CD4-positive, alpha-beta T cell treated with Interleukin-12 subunit alpha and Interleukin-12 subunit beta, for 1 hour (primary cell): ENCODE results near the gene LRRC75B.
A peak's percentile ranks its signal among the peaks of the same experiment; 100 is the strongest.
"Not testable (repeated sequence)": the region's sequence is repeated elsewhere in the genome, so short reads cannot be mapped to it uniquely, and the experiment has no call there.

ENCODE experiments used
- DNase-seq: peaks from one replicate; pipeline ENCODE4 v3.0.0-alpha.2; 2020

Gene LRRC75B, protein sequence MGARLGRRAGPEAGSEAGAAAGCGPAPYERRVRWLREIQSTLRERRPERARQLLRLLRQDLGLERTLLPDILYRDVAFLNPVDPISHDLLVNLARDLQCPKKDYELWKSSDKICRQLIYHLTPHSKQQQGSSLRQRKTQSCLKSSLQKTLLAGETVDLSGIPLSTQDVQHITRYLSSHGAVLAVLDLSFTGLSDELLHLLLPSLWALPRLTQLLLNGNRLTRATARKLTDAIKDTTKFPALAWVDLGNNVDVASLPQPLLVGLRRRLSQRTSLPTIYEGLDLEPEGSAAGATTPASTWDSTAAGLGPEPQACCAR

DNA sequence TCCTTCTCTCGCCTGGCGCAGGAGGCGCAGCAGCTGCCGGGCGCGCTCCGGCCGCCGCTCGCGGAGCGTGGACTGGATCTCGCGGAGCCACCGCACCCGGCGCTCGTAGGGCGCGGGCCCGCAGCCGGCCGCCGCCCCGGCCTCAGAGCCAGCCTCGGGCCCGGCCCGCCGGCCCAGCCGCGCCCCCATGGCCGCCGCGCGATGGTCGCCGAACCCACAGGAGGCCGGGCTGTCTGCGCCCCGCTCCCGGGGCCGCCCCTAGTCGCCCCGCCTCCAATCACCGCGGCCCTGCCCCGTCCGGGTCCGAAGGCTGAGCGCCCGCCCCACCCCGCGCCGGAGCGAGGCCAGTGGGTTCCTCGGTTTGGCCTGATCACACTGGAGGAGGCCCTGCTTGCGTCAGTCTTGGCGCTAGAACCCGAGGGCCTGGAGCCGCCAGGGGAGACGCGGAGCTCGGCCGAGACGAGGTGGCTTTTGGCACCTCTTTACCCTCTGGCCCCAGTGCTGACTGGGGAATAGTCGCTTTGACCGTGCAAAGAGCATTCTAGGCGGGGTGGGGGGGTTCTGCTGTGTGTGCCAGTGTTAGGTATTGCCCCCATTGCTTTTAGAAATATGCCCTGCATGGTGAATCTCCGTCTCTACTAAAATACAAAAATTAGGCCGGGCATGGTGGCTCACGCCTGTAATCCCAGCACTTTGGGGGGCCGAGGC is at the start of gene LRRC75B:
LRRC75B (minus strand) TSS at position 223 of the 708 bp plus-strand sequence; CDS start at position 189, 34 bp downstream.
- DNase-seq = peak; percentile 14

DNA sequence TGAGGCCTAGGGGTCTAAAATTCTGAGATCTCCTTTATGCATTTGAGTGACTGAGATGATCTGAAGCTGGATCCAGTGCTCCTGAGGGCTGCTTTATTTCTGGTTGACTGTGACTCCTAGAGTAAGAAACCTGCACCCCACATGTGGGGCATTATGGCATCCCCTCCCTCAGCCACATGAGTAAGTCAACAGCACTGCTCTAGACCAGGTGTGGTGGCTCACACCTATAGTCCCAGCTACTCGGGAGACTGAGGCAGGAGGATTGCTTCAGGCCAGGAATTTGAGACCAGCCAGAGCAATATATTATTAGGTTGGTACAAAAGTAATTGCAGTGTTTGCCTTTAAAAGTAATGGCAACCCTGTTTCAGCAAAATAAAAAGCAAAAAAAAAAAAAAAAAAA is 49.4 kb upstream of the LRRC75B start:
- not testable (repeated sequence) for DNase-seq

DNA sequence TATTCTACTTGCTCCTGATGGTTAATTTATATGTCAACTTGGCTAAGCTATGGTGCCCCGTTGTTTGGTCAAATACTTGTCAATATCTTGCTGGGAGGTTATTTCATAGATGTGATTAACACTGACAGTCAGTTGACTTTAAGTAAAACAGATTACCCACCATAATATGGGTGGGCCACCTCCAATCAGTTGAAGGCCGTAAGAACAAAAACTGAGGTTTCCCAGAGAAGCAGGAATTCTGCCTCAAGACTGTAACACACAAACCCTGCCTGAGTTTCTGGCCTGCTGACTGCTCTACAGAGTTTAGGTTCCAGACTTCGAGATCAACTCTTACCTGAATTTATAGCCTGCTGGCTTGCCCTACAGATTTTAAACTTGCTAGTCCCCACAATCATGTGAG is 43.6 kb upstream of the LRRC75B start:
- DNase-seq = not testable (repeated sequence)

DNA sequence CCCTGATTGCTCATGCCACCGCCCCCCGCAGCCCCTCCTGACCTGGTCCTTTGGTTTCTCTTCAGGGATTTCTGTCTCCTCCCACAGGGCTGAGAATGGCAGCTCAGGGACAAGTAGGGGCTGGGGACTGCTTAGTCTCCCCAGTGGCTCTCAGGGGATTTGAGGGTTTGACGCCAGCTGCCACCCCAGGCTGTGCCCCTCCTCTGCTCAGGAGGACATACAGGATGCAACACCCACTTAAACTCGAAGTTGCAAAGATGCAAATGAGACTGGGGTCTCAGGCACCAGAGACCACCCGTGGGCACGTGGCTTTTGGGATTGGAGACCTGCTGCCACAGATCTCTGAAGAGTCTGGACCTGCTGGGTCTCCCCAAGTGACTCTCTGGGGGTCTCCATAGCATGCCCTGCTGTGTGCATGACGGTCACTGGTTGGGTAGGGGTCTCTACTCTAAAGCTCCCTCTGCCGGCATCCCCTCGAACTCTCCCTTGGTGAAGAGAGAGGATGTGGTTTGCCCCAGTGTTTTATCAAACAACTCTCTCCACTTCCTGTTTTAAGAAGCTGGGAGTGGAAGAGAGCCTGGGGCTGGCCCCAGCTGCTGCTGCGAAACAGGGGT is 42.0 kb upstream of the LRRC75B start:
- DNase-seq = peak; percentile 17

DNA sequence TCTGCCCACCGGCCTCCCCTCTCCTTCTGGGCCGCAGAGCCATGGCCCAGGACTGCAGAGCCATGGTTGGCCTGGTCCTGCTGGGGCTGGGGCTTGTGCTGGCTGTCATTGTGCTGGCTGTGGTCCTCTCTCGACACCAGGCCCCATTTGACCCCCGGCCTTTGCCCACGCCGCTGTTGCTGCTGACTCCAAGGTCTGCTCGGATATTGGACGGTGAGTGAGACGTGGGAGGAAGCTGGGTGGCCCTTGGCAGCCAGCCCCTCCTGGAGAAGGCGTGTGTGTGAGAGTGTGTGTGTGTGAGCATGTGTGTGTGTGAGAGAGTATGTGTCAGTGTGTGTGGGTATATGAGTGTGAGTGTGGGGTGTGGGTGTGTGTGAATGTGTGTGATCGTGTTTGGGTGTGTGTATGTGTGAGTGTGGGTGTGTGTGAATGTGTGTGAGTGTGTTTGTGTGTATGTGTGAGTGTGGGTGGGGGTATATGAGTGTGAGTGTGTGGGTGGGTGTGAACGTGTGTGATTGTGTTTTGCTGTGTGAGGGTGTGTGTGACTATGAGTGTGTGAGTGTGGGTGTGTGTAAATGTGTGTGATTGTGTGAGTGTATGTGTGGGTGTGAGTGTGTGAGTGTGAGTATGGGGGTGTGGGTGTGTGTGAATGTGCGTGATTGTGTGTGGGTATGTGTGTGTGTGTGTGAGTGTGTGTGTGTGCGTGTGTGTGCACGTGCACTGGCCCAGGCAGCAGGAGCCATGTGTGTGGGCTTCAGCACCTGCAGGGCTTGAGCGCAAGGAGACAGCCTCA is 40.6 kb upstream of the LRRC75B start:
- DNase-seq = not testable (repeated sequence)

DNA sequence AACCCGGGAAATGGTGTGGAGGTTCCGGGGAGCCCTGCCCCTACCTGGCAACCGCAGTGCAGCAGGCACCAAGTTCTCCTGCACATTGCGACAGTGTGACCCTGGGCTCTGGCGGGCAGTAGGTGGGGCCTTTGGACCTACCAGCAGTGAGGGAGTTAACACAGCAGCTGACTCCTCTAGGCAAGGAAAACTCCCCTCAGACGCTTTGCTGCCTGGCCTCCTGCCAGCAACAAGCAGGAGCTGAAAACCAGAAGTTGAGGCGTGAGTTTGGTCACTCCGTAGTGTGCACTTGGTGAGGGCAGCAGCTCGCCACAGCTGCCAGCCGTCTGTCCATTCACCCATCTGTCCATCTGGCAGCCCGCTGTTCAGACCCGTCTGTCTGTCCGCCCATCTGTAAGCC is 39.8 kb upstream of the LRRC75B start:
- not testable (repeated sequence) for DNase-seq

DNA sequence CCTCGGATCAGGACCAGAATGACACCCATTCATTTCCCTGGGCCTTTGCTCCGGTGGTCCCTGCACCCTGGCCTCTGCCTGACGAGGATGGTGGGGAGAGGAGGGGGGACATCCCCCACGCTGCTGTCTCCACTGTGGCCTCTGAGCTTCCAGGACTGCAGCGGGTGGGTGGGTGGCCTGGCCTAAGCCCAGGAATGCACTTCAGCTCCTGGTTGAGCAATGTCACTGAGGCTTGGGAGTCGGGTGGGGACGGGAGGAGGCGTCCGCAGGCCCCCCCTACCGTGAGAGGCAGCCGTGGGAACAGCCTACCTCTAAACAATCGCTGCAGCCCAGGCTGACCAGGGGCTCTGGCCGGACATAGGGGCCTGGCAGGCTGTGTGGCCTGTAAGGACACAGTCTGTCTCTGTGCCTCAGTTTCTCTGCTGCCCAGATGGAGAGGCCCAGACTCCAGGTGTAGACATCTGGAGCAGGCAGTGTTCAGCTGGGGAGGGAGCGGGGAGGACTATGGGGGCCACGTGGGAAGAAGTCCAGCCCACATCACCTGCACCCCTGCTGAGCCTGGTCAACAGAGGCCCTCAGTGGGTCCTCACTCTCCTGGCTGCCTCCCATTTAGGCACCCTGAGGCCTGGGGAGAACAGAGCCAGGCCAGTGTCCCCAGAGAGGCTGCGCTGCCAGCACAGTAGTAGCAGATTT is 38.7 kb upstream of the LRRC75B start:
- DNase-seq = not testable (repeated sequence)

DNA sequence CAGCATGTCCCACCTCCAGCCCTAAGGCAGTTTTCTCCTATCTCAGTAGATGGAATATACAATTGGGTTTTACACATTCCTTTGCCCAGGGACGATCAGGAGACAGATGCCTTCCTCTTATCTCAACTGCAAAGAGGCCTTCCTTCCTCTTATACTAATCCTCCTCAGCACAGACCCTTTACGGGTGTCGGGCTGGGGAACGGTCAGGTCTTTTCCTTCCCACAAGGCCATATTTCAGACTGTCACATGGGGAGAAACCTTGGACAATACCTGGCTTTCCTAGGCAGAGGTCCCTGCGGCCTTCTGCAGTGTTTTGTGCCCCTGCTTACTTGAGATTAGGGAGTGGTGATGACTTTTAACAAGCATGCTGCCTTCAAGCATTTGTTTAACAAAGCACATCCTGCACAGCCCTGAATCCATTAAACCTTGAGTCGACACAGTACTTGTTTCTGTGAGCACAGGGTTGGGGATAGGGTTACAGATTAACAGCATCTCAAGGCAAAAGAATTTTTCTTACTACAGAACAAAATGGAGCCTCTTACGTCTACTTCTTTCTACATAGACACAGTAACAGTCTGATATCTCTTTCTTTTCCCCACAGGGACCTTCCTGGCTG is 38.0 kb upstream of the LRRC75B start:
- not testable (repeated sequence) for DNase-seq

DNA sequence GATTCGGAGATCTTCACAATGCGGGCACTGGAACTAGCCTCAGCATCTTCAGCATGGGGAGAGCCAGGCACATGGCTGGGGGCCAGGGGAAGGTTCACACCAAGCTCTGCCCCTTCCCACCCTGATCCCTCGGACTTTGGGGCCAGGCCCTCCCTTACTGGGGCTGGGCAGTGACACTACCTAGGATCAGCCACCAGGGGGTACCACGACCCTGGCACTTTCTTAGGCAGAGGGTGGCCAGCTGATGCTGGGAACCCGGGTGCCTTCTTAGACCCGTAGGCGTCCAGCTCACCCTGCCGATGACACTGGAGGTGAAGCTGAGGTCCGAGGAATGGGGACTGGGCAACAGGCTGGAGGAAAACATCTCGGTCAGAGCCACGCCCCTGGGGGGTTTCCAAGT is 36.2 kb upstream of the LRRC75B start:
- peak; percentile 13 for DNase-seq

DNA sequence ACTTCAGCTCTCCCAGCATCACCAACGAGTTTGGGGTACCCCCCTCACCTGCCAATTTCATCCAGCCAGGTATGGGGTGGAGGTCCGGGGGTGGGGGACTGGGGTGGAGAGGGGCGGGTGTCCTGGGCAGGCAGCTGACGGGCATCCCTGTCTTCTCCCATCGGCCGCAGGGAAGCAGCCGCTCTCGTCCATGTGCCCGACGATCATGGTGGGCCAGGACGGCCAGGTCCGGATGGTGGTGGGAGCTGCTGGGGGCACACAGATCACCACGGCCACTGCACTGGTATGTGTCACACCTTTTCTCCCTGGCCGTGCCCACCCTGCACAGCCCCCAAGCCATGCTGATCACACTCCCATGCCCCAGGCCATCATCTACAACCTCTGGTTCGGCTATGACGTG is 35.0 kb upstream of the LRRC75B start:
- not testable (repeated sequence) for DNase-seq

DNA sequence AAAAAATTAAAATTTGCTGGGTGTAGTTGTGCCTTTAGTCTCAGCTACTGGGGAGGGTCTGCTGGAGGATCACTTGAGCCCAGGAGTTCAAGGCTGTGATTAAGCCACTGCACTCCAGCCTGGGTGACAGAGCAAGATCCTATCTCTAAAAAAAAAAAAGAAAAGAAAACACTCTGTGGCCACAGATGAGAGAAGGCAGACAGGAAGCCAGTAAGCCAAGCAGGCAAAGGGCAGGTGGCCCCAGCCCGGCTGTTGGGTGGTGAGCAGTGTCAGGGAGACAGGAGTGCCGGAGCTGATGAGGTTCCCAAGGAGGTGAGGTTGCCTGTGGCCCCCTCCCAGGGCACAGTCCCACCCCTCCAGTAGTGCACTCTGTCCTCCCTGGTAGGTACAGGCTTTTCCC is 29.7 kb upstream of the LRRC75B start:
- not testable (repeated sequence) for DNase-seq

DNA sequence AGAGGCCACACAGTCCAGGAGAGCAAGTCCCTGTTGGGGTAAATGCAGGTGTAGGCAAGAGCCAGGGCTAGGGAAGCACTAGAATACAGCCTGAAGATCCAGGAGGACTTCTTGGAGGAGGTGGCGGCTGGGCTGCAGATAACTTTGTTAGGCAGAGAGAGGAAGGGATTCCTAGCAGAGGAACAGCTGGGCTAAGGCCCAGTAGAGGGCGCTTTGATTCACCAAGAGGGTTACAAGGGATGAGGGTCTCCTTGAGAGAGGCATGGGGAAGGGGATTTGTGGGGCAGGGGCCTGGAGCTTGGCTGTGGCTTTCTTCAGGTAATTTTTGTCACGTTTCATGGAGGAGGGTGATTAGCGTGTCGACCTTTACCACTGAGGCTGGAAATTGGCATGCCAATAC is 28.4 kb upstream of the LRRC75B start:
- DNase-seq = not testable (repeated sequence)

DNA sequence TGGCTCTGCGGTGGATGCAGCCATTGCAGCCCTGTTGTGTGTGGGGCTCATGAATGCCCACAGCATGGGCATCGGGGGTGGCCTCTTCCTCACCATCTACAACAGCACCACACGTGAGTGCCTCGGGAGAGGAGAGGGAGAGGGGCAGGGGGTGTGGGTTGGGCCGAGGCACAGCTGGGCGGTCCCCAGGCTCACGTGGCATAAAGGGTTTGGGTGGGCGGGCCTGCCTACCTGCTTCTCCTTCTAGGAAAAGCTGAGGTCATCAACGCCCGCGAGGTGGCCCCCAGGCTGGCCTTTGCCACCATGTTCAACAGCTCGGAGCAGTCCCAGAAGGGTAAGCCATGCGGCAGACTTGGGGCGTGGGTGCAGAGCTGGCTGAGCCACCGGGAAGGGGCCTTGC is 21.9 kb upstream of the LRRC75B start:
- DNase-seq = not testable (repeated sequence)

DNA sequence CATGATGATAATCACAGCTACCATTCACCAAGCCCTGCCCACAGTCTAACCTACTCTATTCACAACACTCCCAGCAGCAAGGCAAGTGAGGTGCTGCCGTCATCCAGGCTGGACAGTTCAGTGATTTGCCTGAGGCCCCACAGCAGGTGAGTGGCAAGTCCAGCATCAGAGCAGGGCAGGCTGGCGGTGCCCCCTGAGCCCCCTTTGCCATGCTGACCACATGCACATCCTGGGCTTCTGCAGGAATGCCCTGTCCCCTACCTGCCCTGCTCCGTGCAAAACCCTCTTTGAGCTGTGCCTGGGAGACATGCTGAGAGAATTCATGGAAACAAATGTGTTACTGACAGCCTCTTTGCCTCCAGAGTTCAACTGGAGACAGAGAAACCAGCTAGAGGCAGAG is 17.0 kb upstream of the LRRC75B start:
- DNase-seq = not testable (repeated sequence)

DNA sequence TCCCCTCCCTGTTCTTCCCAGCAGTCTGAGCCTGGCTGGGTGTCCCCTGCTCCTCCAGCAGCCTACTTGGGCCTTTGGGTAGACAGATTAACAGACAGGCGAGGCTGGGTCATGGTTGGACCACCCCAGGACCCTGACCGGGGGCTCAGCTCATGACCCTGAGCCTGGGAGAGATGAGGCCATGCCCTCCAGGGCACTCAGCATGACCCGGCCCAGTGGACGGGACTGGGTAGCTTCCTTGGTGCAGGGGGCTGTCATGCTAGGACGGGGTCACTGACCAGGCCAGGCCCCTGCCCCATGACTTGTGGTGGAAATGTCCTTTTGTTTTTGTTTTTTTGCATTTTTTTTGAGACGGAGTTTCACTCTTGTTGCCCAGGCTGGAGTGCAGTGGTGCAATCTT is 15.5 kb upstream of the LRRC75B start:
- DNase-seq = not testable (repeated sequence)

DNA sequence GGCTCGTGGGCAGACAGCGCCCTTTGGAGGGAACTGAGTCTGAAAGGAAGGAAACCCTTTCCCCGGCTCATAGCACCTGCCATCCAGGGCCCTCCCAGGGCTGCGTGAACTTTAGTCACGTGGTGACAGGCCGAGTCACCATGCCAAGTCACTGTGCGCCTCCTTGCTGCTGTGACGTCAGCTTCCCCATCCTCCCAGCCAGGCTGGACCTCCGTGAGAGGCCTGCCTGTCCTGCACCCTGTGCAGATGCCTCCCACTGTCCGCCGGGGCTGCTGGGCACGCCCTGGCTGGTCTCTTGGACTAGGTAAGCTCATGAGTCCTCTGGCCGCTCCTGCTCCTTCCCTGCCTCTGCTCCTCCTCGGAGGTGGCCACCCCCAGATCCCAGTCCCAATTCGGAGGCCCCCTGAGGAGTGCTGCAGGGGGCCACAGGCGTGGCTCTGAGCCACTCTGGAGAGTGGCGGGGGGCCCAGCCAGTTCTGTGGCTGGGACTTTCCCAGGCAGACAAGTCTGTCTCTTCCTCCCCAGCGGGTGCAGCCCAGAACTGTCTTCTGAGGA is 14.6 kb upstream of the LRRC75B start:
- DNase-seq = peak; percentile 69

DNA sequence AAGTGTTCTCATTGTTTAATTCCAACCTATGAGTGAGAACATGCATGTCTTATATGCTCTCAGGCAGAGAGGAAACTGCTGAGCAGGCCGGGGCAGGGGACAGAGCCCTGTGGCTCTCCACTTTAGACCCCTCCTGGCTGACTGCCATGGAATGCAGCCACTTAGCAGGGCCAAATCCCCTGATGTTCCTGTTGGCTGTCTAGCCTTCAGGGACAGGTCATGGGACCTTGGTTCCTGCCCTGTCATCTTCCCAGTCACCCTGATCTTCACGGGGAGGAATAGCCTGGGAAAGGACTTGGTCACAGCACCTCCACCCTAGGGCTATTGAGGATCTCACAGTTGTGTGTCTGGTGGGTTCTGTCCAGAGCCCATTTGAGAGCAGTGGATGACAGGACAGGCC is 13.5 kb upstream of the LRRC75B start:
- DNase-seq = not testable (repeated sequence)

DNA sequence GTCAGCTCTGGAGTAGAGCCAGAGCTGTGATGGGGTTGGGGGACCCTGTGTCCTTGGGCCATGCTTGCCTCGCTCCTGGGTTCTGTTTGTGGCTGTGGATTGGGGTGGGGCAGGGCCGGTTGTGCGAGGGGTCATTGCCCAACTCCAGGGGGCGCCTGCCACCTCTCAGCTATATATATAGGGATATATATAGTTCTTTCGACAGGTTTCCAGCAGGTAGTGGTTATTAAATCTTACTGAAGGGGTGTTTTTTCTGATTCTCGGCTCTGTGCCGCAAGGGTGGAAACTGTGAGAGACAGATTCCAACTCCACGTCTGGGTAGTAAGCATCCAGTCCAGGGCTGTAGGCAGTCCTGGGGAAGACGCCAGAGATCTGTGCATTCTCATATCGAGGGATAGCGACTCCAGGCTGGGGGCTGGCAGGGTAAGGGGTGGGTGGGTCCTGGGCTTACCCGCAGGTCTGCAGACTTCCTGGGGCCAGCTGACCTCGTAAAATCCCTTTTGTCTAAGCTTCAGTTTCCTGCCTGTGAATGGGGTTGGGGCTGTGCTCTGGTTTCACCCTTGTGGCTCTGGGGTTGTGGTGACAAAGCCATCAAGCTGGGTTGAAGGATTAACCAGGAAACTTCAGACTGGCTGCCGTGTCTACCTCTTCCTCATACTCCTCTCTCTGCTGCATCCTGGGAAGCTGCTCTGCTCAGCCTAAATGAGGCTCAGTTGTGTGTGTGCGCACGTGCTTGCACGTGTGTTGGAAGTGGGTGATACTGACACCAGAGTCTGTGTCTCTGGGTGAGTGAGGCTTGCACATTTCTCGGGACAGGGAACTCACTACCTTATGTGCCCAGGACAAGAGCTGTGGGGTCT is 11.1 kb upstream of the LRRC75B start:
- DNase-seq = peak; percentile 14

DNA sequence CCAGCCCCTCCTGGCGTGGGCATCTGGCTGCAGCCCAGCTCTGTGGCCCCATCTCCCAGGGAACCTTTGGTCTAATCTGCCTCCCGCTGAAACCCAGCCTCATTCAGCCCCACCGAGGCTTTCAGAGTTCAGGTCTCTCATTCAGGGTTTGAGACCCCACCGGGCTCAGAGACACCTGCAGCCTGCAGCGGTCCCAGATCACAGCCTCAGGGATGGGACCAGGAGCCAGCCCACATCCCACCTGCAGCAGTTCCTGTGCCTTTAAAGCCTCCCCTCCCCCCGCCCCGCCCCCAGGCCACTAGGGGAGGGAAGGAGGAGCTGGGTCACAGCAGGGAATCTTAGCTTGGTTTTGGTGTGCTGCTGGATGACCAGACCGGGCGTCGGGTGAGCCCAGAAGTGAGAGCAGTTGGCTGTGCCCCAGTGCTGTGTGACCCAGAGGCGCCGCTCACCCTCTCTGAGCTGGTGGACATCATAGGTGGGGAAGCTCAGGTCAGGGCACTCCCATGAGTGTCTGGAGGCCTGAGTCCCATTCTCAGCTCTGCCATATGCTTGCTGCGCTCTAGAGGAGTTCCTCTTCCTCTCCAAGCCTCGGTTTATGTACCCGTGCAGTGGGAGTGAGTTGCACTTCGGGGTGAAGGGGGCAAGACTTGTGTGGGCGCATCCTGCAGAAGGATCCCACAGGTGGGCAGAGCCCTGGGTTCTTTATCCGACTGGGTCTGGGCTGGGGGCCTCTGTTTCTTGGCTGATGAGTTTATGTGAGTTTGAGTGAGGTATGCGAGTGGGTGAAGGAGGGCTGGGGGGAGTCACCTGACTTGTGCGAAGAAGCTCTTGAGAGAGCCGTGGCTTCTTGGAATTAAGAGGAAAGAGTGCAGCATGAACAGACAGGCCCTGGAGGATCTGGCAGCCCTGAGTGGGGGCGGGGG is 10.2 kb upstream of the LRRC75B start, which contains the start of gene GGT1:
GGT1 (plus strand) TSS at position 347 of the 923 bp plus-strand sequence. CDS start 7,889 bp downstream, outside the sequence.
- not testable (repeated sequence) for DNase-seq
